H9 (cell line): ENCODE results near the gene CLEC19A. TPM values are rescaled to one million over a fixed set of nuclear protein-coding genes. Genes with fewer than 3 reads are reported as not detected.

Experiments used
- DNase-seq: peaks from one replicate; pipeline ENCODE4 v3.0.0-alpha.2; 2017
- H2AFZ ChIP-seq: one replicate; pipeline ENCODE4 v1.6.1; 2013; ENCODE audit warnings: mild to moderate bottlenecking, low read length, control low read depth, moderate library complexity
- H2AK5ac ChIP-seq: 2 replicates; pipeline ENCODE4 v1.6.1; 2013; ENCODE audit warnings: low read length, control low read depth, mixed read lengths; ENCODE audit not compliant: insufficient read length
- H2BK120ac ChIP-seq: one replicate; pipeline ENCODE4 v1.6.1; 2013; ENCODE audit warnings: low read depth, mild to moderate bottlenecking, low read length, control low read depth, inconsistent platforms; ENCODE audit not compliant: poor library complexity, severe bottlenecking
- H2BK12ac ChIP-seq: 2 replicates; pipeline ENCODE4 v1.6.1; 2013; ENCODE audit warnings: low read length, control low read depth, mixed read lengths, low read depth; ENCODE audit not compliant: insufficient read length
- H2BK15ac ChIP-seq: 2 replicates; pipeline ENCODE4 v1.6.1; 2013; ENCODE audit warnings: low read depth, low read length, control low read depth
- H2BK20ac ChIP-seq: one replicate; pipeline ENCODE4 v1.6.1; 2013; ENCODE audit warnings: low read depth, mild to moderate bottlenecking, low read length, control low read depth, inconsistent platforms; ENCODE audit not compliant: poor library complexity, severe bottlenecking
- H2BK5ac ChIP-seq: 2 replicates; pipeline ENCODE4 v1.6.1; 2013; ENCODE audit warnings: low read length, control low read depth, mixed read lengths; ENCODE audit not compliant: insufficient read length
- H3K14ac ChIP-seq: 2 replicates; pipeline ENCODE4 v1.6.1; 2013; ENCODE audit warnings: low read length, control low read depth; ENCODE audit not compliant: insufficient read depth
- H3K18ac ChIP-seq: 2 replicates; pipeline ENCODE4 v1.6.1; 2013; ENCODE audit warnings: low read depth, mild to moderate bottlenecking, mixed read lengths, low read length, control low read depth; ENCODE audit not compliant: insufficient read length
- H3K23ac ChIP-seq: 2 replicates; pipeline ENCODE4 v1.6.1; 2013; ENCODE audit warnings: low read length, control low read depth, mixed read lengths, low read depth; ENCODE audit not compliant: insufficient read length
- H3K23me2 ChIP-seq: 2 replicates; pipeline ENCODE4 v1.6.1; 2013; ENCODE audit warnings: low read depth, mild to moderate bottlenecking, mixed read lengths, low read length, control low read depth; ENCODE audit not compliant: insufficient read length, poor library complexity, severe bottlenecking
- H3K27ac ChIP-seq: 2 replicates; pipeline ENCODE4 v1.5.1; 2013; ENCODE audit warnings: low read length, control low read depth, mixed read lengths, low read depth; ENCODE audit not compliant: insufficient read length
- H3K27me3 ChIP-seq: 2 replicates; pipeline ENCODE4 v1.6.1; 2013; ENCODE audit warnings: low read length, control low read depth, inconsistent platforms; ENCODE audit not compliant: insufficient read depth
- H3K4ac ChIP-seq: 2 replicates; pipeline ENCODE4 v1.6.1; 2013; ENCODE audit warnings: low read depth, mild to moderate bottlenecking, control low read depth, inconsistent platforms, low read length, moderate library complexity
- H3K4me1 ChIP-seq: 2 replicates; pipeline ENCODE4 v1.6.1; 2013; ENCODE audit warnings: low read length, control low read depth, inconsistent platforms; ENCODE audit not compliant: insufficient read depth
- H3K4me2 ChIP-seq: 2 replicates; pipeline ENCODE4 v1.6.1; 2013; ENCODE audit warnings: low read length, control low read depth, mixed read lengths; ENCODE audit not compliant: insufficient read length, insufficient read depth
- H3K56ac ChIP-seq: 2 replicates; pipeline ENCODE4 v1.6.1; 2013; ENCODE audit warnings: low read depth, mild to moderate bottlenecking, mixed read lengths, low read length, control low read depth; ENCODE audit not compliant: insufficient read length
- H3K79me1 ChIP-seq: 2 replicates; pipeline ENCODE4 v1.6.1; 2013; ENCODE audit warnings: low read depth, mild to moderate bottlenecking, moderate library complexity, low read length, control low read depth, inconsistent platforms; ENCODE audit not compliant: insufficient read depth, poor library complexity, severe bottlenecking
- H3K79me2 ChIP-seq: 2 replicates; pipeline ENCODE4 v1.6.1; 2013; ENCODE audit warnings: low read length, control low read depth, inconsistent platforms; ENCODE audit not compliant: insufficient read depth
- H3K9ac ChIP-seq: 2 replicates; pipeline ENCODE4 v1.6.1; 2013; ENCODE audit warnings: low read length, control low read depth, mixed read lengths; ENCODE audit not compliant: insufficient read length; ENCODE audit errors: extremely low read depth
- H3K9me3 ChIP-seq: one replicate; pipeline ENCODE4 v1.6.1; 2013; ENCODE audit warnings: low read depth, low read length, inconsistent platforms; ENCODE audit not compliant: control insufficient read depth
- H3T11ph ChIP-seq: one replicate; pipeline ENCODE4 v1.6.1; 2013; ENCODE audit warnings: mild to moderate bottlenecking, low read length, control low read depth, inconsistent platforms
- H4K20me1 ChIP-seq: one replicate; pipeline ENCODE4 v1.6.1; 2013; ENCODE audit not compliant: control insufficient read depth, insufficient read length, insufficient read depth
- H4K5ac ChIP-seq: 2 replicates; pipeline ENCODE4 v1.6.1; 2013; ENCODE audit warnings: low read depth, mild to moderate bottlenecking, mixed read lengths, low read length, control low read depth; ENCODE audit not compliant: insufficient read length
- H4K8ac ChIP-seq: replicated peaks from 2 replicates; pipeline ENCODE4 v1.6.1; 2013; ENCODE audit warnings: low read length, control low read depth, mixed read lengths, low read depth; ENCODE audit not compliant: insufficient read length
- H4K91ac ChIP-seq: 2 replicates; pipeline ENCODE4 v1.6.1; 2013; ENCODE audit warnings: low read depth, mild to moderate bottlenecking, moderate library complexity, mixed read lengths, low read length, control low read depth; ENCODE audit not compliant: insufficient read length
- H3K27ac Mint-ChIP-seq, 3 experiments: 2 replicates in 2 of 3; 3 replicates in 1 of 3; pipeline ENCODE4 v1.8.0; 2020 to 2021; ENCODE audit warnings: mixed read lengths in 3 of 3, mild to moderate bottlenecking in 1 of 3, moderate library complexity in 1 of 3
- H3K27me3 Mint-ChIP-seq: 2 replicates; pipeline ENCODE4 v1.8.0; 2021; ENCODE audit warnings: low read depth, mild to moderate bottlenecking, moderate library complexity, mixed read lengths
- H3K36me3 Mint-ChIP-seq, 3 experiments: 2 replicates in 2 of 3; 3 replicates in 1 of 3; pipeline ENCODE4 v1.8.0; 2020 to 2021; ENCODE audit warnings: low read depth in 3 of 3, mixed read lengths in 3 of 3; ENCODE audit not compliant: insufficient read depth in 1 of 3
- H3K4me1 Mint-ChIP-seq, 2 experiments: 2 replicates each; pipeline ENCODE4 v1.8.0; 2020; ENCODE audit warnings: mixed read lengths in 2 of 2
- H3K4me3 Mint-ChIP-seq, 2 experiments: 2 replicates in 1 of 2; 3 replicates in 1 of 2; pipeline ENCODE4 v1.8.0; 2020 to 2021; ENCODE audit warnings: mild to moderate bottlenecking in 2 of 2, mixed read lengths in 2 of 2, moderate library complexity in 1 of 2
- H3K9me3 Mint-ChIP-seq, 2 experiments: 2 replicates in 1 of 2; 3 replicates in 1 of 2; pipeline ENCODE4 v1.8.0; 2020; ENCODE audit warnings: mild to moderate bottlenecking in 2 of 2, mixed read lengths in 2 of 2, moderate library complexity in 1 of 2
- WGBS: extraction: QIAGEN DNeasy Blood & Tissue Kit; methylation state at CpG from one replicate; pipeline ENCODE4 v1.1.7; 2013; ENCODE audit warnings: missing lambda C conversion rate, low lambda C conversion rate, mixed read lengths; ENCODE audit not compliant: insufficient read length; ENCODE audit errors: extremely low coverage; 5-methylcytosine and 5-hydroxymethylcytosine counted together
- total RNA-seq: library from RNA; stranded (reverse); gene quantifications from 2 replicates; pipeline ENCODE4 v1.2.1, GENCODE V29; 2021
- TF ChIP-seq, protein P1 (sequence below): fragments of 200-600 bp; sonication (generic); conservative IDR thresholded peaks from 3 replicates; pipeline ENCODE4 v1.8.0; 2021; ENCODE audit warnings: antibody characterized with exemption, mild to moderate bottlenecking

The CLEC19A gene
- total RNA-seq, 1 experiment from 2014 or later = not detected

DNA sequence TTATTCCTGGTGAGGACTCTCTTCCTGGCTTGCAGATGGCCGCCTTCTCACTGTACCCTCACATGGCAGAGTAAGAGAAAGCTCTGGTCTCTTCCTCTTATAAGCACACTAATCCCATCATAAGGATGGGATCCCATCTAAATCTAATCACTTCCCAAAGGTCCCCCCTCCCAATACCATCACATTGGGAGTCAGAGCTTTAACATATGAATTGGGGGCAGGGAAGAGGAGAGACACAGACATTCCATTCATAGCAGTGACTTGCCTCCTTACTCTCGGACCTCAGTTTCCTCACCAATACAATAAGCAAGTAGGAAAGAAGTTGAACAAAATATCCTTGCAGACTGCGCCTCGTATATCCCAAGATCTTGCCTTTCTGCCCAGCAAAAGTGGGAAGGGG, 1.7 kb downstream of the CLEC19A start:
- no peaks in the 10 kb centered on the region for H3K79me1 ChIP-seq
- no peaks in the 10 kb centered on the region for H3K79me2 ChIP-seq
- H4K91ac ChIP-seq = no peak overlapping the region
- H2BK120ac ChIP-seq = no peak overlapping the region
- H2AK5ac ChIP-seq = no peak overlapping the region
- no peak overlapping the region for H4K5ac ChIP-seq
- H3K9me3 Mint-ChIP-seq = peaks cover 3 to 5% of the 10 kb centered on the region in 2 experiments; a peak in 3 of 5 replicates
- no CpG with 5 or more reads among the region's 4 CpGs for WGBS
- no peak overlapping the region for H2BK12ac ChIP-seq
- H3K36me3 Mint-ChIP-seq = peaks cover 0 to 3% (median 0%) of the 10 kb centered on the region in 3 experiments; a peak in 2 of 7 replicates
- DNase-seq = no peak
- H3K4ac ChIP-seq = no peak overlapping the region
- no peaks in the 10 kb centered on the region for H3K9me3 ChIP-seq
- H3K27ac ChIP-seq = no peak overlapping the region
- H2BK20ac ChIP-seq = no peak overlapping the region
- H3K23me2 ChIP-seq = no peaks in the 10 kb centered on the region
- no peak overlapping the region for H3K14ac ChIP-seq
- no peak overlapping the region for H2BK5ac ChIP-seq
- no peak overlapping the region for H3K4me2 ChIP-seq
- H3K27me3 Mint-ChIP-seq = no peaks in the 10 kb centered on the region
- no peak overlapping the region; a peak in 2 of 5 replicates for H3K4me3 Mint-ChIP-seq
- TF ChIP-seq, protein P1, sequence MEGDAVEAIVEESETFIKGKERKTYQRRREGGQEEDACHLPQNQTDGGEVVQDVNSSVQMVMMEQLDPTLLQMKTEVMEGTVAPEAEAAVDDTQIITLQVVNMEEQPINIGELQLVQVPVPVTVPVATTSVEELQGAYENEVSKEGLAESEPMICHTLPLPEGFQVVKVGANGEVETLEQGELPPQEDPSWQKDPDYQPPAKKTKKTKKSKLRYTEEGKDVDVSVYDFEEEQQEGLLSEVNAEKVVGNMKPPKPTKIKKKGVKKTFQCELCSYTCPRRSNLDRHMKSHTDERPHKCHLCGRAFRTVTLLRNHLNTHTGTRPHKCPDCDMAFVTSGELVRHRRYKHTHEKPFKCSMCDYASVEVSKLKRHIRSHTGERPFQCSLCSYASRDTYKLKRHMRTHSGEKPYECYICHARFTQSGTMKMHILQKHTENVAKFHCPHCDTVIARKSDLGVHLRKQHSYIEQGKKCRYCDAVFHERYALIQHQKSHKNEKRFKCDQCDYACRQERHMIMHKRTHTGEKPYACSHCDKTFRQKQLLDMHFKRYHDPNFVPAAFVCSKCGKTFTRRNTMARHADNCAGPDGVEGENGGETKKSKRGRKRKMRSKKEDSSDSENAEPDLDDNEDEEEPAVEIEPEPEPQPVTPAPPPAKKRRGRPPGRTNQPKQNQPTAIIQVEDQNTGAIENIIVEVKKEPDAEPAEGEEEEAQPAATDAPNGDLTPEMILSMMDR = no peak
- no peak overlapping the region for H2BK15ac ChIP-seq
- H3K18ac ChIP-seq = no peak overlapping the region
- H3T11ph ChIP-seq = no peak overlapping the region
- H3K56ac ChIP-seq = no peak overlapping the region
- H3K27ac Mint-ChIP-seq = peak overlapping the region in 2 of 3 experiments; percentile 62 to 72; a peak in 3 of 7 replicates
- peaks cover 61 to 64% of the 10 kb centered on the region in 2 experiments for H3K4me1 Mint-ChIP-seq
- peaks cover 11% of the 10 kb centered on the region; the same call in 1 of the 2 replicates for H3K4me1 ChIP-seq
- H4K20me1 ChIP-seq = no peaks in the 10 kb centered on the region
- H4K8ac ChIP-seq = no peak overlapping the region
- H3K23ac ChIP-seq = no peak overlapping the region
- no peaks in the 10 kb centered on the region for H3K27me3 ChIP-seq
- H2AFZ ChIP-seq = no peak overlapping the region
- no peak overlapping the region for H3K9ac ChIP-seq
